ENCODE results near the gene SPATA18.

The SPATA18 gene

DNA sequence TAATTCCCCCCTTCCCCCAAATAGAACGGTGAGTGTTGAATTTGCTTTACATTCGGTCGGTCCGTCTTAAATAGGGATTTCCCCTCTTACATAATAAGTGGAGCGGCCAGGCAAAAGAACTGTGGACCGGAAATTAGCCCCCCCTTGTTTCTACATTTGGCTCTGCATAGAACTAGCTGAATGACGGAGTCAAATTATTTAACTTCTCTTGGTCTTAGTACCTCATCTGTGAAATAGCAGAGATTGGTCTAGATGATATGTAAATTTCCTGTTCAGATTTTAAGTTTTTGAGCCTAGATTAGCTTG, 1.3 kb downstream of the SPATA18 start:
- H3K27me3 ChIP-seq (ENCODE audit: insufficient read depth, poor library complexity, severe bottlenecking) = peaks cover 33% of the 10 kb centered on the region
- no peak overlapping the region for H3K4me3 ChIP-seq (replicated peaks; ENCODE audit: insufficient read depth, low read length)
- no peak for DNase-seq (ENCODE audit: low read depth in 1 of 2, low spot score in 1 of 2)
- TF ChIP-seq SPI1 (IDR thresholded peaks at IDR 0.05; ENCODE audit: borderline replicate concordance, low read depth) (no peak), POLR2AphosphoS5 (IDR thresholded peaks at IDR 0.05; ENCODE audit: low read depth) (no peak), GABPA (IDR thresholded peaks at IDR 0.05; ENCODE audit: low read depth) (no peak)
- TF ChIP-seq, protein P1, sequence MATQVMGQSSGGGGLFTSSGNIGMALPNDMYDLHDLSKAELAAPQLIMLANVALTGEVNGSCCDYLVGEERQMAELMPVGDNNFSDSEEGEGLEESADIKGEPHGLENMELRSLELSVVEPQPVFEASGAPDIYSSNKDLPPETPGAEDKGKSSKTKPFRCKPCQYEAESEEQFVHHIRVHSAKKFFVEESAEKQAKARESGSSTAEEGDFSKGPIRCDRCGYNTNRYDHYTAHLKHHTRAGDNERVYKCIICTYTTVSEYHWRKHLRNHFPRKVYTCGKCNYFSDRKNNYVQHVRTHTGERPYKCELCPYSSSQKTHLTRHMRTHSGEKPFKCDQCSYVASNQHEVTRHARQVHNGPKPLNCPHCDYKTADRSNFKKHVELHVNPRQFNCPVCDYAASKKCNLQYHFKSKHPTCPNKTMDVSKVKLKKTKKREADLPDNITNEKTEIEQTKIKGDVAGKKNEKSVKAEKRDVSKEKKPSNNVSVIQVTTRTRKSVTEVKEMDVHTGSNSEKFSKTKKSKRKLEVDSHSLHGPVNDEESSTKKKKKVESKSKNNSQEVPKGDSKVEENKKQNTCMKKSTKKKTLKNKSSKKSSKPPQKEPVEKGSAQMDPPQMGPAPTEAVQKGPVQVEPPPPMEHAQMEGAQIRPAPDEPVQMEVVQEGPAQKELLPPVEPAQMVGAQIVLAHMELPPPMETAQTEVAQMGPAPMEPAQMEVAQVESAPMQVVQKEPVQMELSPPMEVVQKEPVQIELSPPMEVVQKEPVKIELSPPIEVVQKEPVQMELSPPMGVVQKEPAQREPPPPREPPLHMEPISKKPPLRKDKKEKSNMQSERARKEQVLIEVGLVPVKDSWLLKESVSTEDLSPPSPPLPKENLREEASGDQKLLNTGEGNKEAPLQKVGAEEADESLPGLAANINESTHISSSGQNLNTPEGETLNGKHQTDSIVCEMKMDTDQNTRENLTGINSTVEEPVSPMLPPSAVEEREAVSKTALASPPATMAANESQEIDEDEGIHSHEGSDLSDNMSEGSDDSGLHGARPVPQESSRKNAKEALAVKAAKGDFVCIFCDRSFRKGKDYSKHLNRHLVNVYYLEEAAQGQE (IDR thresholded peaks at IDR 0.05; ENCODE audit: insufficient replicate concordance, low read depth) = no peak
- TF ChIP-seq, protein P2, sequence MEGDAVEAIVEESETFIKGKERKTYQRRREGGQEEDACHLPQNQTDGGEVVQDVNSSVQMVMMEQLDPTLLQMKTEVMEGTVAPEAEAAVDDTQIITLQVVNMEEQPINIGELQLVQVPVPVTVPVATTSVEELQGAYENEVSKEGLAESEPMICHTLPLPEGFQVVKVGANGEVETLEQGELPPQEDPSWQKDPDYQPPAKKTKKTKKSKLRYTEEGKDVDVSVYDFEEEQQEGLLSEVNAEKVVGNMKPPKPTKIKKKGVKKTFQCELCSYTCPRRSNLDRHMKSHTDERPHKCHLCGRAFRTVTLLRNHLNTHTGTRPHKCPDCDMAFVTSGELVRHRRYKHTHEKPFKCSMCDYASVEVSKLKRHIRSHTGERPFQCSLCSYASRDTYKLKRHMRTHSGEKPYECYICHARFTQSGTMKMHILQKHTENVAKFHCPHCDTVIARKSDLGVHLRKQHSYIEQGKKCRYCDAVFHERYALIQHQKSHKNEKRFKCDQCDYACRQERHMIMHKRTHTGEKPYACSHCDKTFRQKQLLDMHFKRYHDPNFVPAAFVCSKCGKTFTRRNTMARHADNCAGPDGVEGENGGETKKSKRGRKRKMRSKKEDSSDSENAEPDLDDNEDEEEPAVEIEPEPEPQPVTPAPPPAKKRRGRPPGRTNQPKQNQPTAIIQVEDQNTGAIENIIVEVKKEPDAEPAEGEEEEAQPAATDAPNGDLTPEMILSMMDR (IDR thresholded peaks at IDR 0.05; ENCODE audit: insufficient read depth, low read length) = no peak
- no peak overlapping the region for H3K27ac ChIP-seq (replicated peaks)

DNA sequence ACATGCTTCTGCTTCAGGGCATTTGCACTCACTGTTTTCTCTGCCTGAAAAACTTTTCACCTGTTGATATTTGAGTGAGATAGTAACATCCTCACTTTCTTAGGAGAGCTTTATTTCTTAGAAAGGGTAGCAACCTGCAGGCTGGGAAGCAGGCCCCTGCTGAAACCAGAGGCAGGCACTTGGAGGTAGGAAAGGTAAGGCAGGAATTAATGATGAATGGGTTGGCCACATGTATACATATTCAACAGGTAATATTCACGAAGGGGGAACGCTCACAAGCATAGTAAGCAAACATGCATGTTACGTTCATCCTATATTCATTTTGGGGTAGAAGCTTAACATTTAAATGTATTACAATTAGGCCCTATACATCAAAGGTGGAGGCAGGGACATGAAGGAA, 3.1 kb downstream of the SPATA18 start:
- no peak overlapping the region for H3K27ac ChIP-seq (replicated peaks)
- TF ChIP-seq, protein P2 (IDR thresholded peaks at IDR 0.05; ENCODE audit: insufficient read depth, low read length) = no peak
- TF ChIP-seq GABPA (IDR thresholded peaks at IDR 0.05; ENCODE audit: low read depth) (no peak), POLR2AphosphoS5 (IDR thresholded peaks at IDR 0.05; ENCODE audit: low read depth) (no peak), SPI1 (IDR thresholded peaks at IDR 0.05; ENCODE audit: borderline replicate concordance, low read depth) (no peak)
- TF ChIP-seq, protein P1 (IDR thresholded peaks at IDR 0.05; ENCODE audit: insufficient replicate concordance, low read depth) = no peak
- DNase-seq (ENCODE audit: low read depth in 1 of 2, low spot score in 1 of 2) = no peak

DNA sequence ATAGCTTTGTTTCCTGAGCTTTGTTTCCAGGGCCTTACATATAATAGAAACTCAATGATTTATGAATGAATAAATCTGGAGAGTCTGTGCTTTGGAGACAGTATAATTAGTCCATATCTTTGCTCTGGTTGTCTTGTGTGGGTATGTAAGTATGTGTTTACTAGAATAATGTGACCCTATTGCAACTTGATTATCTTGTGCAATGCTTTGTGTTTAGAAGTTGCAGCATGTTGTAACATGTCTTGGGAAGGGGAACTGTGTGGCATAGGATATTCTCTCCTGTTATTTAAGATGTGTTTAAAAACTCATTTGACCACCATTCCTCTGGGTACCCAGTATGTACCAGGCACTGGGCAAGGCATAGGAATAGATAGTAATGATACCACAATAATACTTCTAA, 6.1 kb downstream of the SPATA18 start:
- TF ChIP-seq, protein P2 (IDR thresholded peaks at IDR 0.05; ENCODE audit: insufficient read depth, low read length) = no peak
- TF ChIP-seq POLR2AphosphoS5 (IDR thresholded peaks at IDR 0.05; ENCODE audit: low read depth) (no peak), GABPA (IDR thresholded peaks at IDR 0.05; ENCODE audit: low read depth) (no peak), SPI1 (IDR thresholded peaks at IDR 0.05; ENCODE audit: borderline replicate concordance, low read depth) (no peak)
- TF ChIP-seq, protein P1 (IDR thresholded peaks at IDR 0.05; ENCODE audit: insufficient replicate concordance, low read depth) = no peak
- DNase-seq (ENCODE audit: low read depth in 1 of 2, low spot score in 1 of 2) = peak in 1 of 2 experiments; percentile 26
- Histone ChIP-seq H3K27me3 (ENCODE audit: insufficient read depth, poor library complexity, severe bottlenecking) (peaks cover 14% of the 10 kb centered on the region), H3K27ac (replicated peaks) (no peak overlapping the region), H3K4me3 (replicated peaks; ENCODE audit: insufficient read depth, low read length) (no peak overlapping the region)

More for the DNA sequence above, 3.1 kb downstream of the SPATA18 start:
- H3K27me3 ChIP-seq (ENCODE audit: insufficient read depth, poor library complexity, severe bottlenecking) = peaks cover 33% of the 10 kb centered on the region
- H3K4me3 ChIP-seq (replicated peaks; ENCODE audit: insufficient read depth, low read length) = no peak overlapping the region

Data from HL-60 (cell line).